Stomach (tissue), 9 donors: ENCODE results near the gene CHRND. TPM values are rescaled to one million over a fixed set of nuclear protein-coding genes. Genes with fewer than 3 reads are reported as not detected.

ENCODE experiments used
- DNase-seq, 2 donors: peaks; one replicate each; pipeline versions ENCODE4 v3.0.0 to v3.0.0-alpha.2; 2013 to 2019
- H3K27ac ChIP-seq, 5 donors: fragments of 200-600 bp in 4 of 5; sonication (generic) in 4 of 5; one replicate each; pipeline ENCODE4 v1.5.1; 2013 to 2019; ENCODE audit warnings: mild to moderate bottlenecking in 1 of 5, moderate library complexity in 1 of 5
- H3K27me3 ChIP-seq, 3 donors: fragments of 200-600 bp; sonication (generic); one replicate each; pipeline ENCODE4 v1.5.1; 2017 to 2019; ENCODE audit warnings: mixed run types in 1 of 3
- H3K36me3 ChIP-seq, 4 donors: fragments of 200-600 bp; sonication (generic); 1 replicate in 3 of 4; 2 replicates in 1 of 4; pipeline ENCODE4 v1.5.1; 2016 to 2019
- H3K4me1 ChIP-seq, 4 donors: fragments of 200-600 bp; sonication (generic); one replicate each; pipeline ENCODE4 v1.5.1; 2016 to 2019
- H3K4me3 ChIP-seq, 4 donors: fragments of 200-600 bp; sonication (generic) in 3 of 4; one replicate each; pipeline ENCODE4 v1.5.1; 2016 to 2019; ENCODE audit warnings: mild to moderate bottlenecking in 1 of 4
- H3K9me3 ChIP-seq, 4 donors: fragments of 200-600 bp; sonication (generic); one replicate each; pipeline ENCODE4 v1.5.1; 2016 to 2019
- CTCF ChIP-seq, 7 experiments: fragments of 450-650 bp in 4 of 7; fragments of 200-600 bp in 3 of 7; sonication (generic) in 3 of 7; IDR thresholded peaks; one replicate each; pipeline ENCODE4 v1.5.1; 2016 to 2019; ENCODE audit warnings: antibody characterized with exemption in 7 of 7, control low read depth in 2 of 7, mild to moderate bottlenecking in 1 of 7
- EP300 ChIP-seq: sonication (generic); formaldehyde crosslinking; IDR thresholded peaks from one replicate; pipeline ENCODE4 v1.6.1; 2017; ENCODE audit warnings: antibody characterized with exemption
- POLR2A ChIP-seq, 4 donors: fragments of 450-650 bp; IDR thresholded peaks; one replicate each; pipeline ENCODE4 v1.6.1; 2016; ENCODE audit warnings: antibody characterized with exemption in 4 of 4, control low read depth in 2 of 4, mild to moderate bottlenecking in 1 of 4, moderate library complexity in 1 of 4
- POLR2AphosphoS5 ChIP-seq, 3 donors: sonication (generic); formaldehyde crosslinking; IDR thresholded peaks; one replicate each; pipeline ENCODE4 v1.6.1; 2016; ENCODE audit warnings: antibody characterized with exemption in 3 of 3
- WGBS, 5 donors: extraction: QIAGEN DNeasy Blood & Tissue Kit in 3 of 5; methylation state at CpG; one replicate each; pipeline versions ENCODE4 v1.1.5 to v1.1.7; 2013 to 2018; 5-methylcytosine and 5-hydroxymethylcytosine counted together
- intact Hi-C: fragments of 100-400 bp; cut with DNase I; formaldehyde crosslinking; loops from one replicate; pipeline ENCODE4 v1.15.1; 2023; ENCODE audit warnings: low total_unique reads
- polyA plus RNA-seq, 3 donors: library from polyadenylated mRNA; stranded (reverse); fragments of 200-250 nt; gene quantifications; one replicate each; pipeline ENCODE4 v1.2.3, GENCODE V29; 2013
- total RNA-seq, 5 donors: library from RNA; depleted of rRNA; stranded (reverse); fragments of >200 nt; gene quantifications; one replicate each; pipeline versions ENCODE4 v1.1.0 to v1.2.3, GENCODE V29; 2014 to 2016
- donor health status: healthy with polysubstance abuse.
- donor health status: Bipolar disorder and iron deficiency.
- donor health status: healthy.

Gene CHRND
- total and polyA plus RNA-seq, 8 donors: not detected

GRCh38 chr2:232493701-232494474 is 32.1 kb upstream of the CHRND start:
- DNase-seq: no peak
- no peak overlapping the region for H3K4me3 ChIP-seq
- TF ChIP-seq EP300: no peak
- no peak for TF ChIP-seq POLR2A (IDR thresholded peaks at IDR 0.05)
- WGBS, 5 donors: 69 to 84% (median 75%) methylated on average over 9 to 10 of the region's 10 CpGs
- H3K9me3 ChIP-seq: no peaks in the 10 kb centered on the region
- intact Hi-C loops: no loop called here
- H3K36me3 ChIP-seq: no peaks in the 10 kb centered on the region
- H3K27ac ChIP-seq: no peak overlapping the region
- no peaks in the 10 kb centered on the region for H3K4me1 ChIP-seq
- H3K27me3 ChIP-seq: peaks cover 0 to 50% (median 0%) of the 10 kb centered on the region in 3 donors

- TF ChIP-seq CTCF (IDR thresholded peaks at IDR 0.05) (no peak), POLR2A (IDR thresholded peaks at IDR 0.05) (no peak), POLR2AphosphoS5 (IDR thresholded peaks at IDR 0.05) (no peak)
Measured at GRCh38 chr2:232494542-232494941, 31.4 kb upstream of the CHRND start.

DNA sequence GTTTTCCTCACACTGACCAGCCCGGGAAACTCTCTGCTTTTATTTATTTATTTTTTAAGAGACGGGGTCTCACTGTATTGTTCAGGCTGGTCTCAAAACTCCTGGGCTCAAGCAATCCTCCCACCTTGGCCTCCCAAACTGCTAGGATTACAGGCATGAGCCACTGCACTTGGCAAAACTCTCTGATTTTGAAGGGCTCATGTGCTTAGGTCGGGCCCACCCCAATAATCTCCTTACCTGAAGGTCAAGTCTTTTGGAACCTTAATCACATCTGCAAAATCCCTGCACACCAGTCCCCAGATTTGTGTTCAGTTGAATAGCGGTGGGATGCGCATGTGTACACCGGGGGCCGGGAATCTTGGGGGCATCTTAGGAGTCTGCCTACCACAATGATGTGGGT is 30.7 kb upstream of the CHRND start:
- intact Hi-C loops: no loop called here
- no peak overlapping the region for H3K27ac ChIP-seq
- no peaks in the 10 kb centered on the region for H3K36me3 ChIP-seq
- H3K9me3 ChIP-seq: no peaks in the 10 kb centered on the region
- TF ChIP-seq CTCF (IDR thresholded peaks at IDR 0.05): no peak
- no peak for TF ChIP-seq EP300
- no peak for TF ChIP-seq POLR2AphosphoS5 (IDR thresholded peaks at IDR 0.05)
- no peak for TF ChIP-seq POLR2A (IDR thresholded peaks at IDR 0.05)
- 84 to 90% (median 86%) methylated on average over 7 of the region's 7 CpGs for WGBS, 5 donors
- H3K4me3 ChIP-seq: no peak overlapping the region
- no peak for DNase-seq
- H3K27me3 ChIP-seq: peaks cover 0 to 36% (median 0%) of the 10 kb centered on the region in 3 donors
- no peaks in the 10 kb centered on the region for H3K4me1 ChIP-seq

More at GRCh38 chr2:232494542-232494941, 31.4 kb upstream of the CHRND start:
- intact Hi-C loops: no loop called here
- peaks cover 0 to 43% (median 0%) of the 10 kb centered on the region in 3 donors for H3K27me3 ChIP-seq
- no peak for DNase-seq
- no peak overlapping the region for H3K27ac ChIP-seq
- H3K9me3 ChIP-seq: no peaks in the 10 kb centered on the region
- H3K4me1 ChIP-seq: no peaks in the 10 kb centered on the region
- 75 to 95% (median 91%) methylated on average over 3 to 5 of the region's 5 CpGs for WGBS, 5 donors
- no peaks in the 10 kb centered on the region for H3K36me3 ChIP-seq
- no peak overlapping the region for H3K4me3 ChIP-seq

DNA sequence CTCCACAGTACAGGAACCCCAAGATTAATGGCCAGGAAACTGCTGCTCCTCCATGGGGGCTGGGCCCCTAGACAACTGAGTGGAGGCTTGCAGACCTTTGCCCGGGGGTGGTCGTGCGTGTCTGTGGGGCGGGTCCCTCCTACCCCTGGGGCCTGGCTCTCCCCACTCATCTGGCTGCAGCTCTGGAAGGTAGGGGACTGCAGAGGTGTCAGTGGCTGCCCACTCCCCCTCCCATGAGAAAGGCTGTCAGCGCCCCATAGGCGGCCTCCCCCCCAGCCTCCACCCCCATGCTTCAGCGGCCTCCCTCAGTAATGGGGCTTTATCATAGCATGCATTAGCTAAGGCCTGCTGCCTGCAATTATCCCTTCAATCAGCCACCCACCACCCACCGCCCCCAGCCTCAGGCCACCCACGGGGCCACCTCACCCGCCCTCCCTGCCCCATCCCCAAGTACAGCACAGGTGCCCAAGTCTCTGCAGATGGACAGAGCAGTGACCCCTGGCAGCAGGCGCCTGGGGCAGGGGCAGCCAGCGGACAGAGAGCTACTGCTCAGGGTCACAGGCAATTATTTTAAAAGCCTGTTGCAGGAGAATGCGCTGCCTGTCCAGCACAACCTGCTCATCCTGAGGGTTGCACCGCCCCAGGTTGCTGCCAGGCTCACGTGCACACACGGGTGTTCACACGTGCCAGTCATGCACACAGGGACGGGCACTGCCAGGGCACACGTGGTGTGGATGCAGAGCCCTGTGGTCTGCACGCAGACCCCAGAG is 29.3 kb upstream of the CHRND start:
- WGBS, 5 donors: 70 to 75% (median 73%) methylated on average over 17 to 20 of the region's 20 CpGs
- H3K27me3 ChIP-seq: peaks cover 0 to 24% (median 0%) of the 10 kb centered on the region in 3 donors
- TF ChIP-seq POLR2A (IDR thresholded peaks at IDR 0.05) (no peak), CTCF (IDR thresholded peaks at IDR 0.05) (no peak), EP300 (no peak), POLR2AphosphoS5 (IDR thresholded peaks at IDR 0.05) (no peak)
- H3K9me3 ChIP-seq: no peaks in the 10 kb centered on the region
- H3K36me3 ChIP-seq: no peaks in the 10 kb centered on the region
- no peak overlapping the region for H3K27ac ChIP-seq
- DNase-seq: no peak
- H3K4me1 ChIP-seq: peaks cover 0 to 5% (median 3%) of the 10 kb centered on the region in 4 donors
- intact Hi-C loops: no loop called here
- no peak overlapping the region for H3K4me3 ChIP-seq
